Neural progenitor cell (in vitro differentiated cells): Measurements from ENCODE around the gene RMDN2.

Source experiments
- CTCF ChIP-seq: fragments of 200-600 bp; sonication (generic); IDR thresholded peaks from 2 replicates; pipeline ENCODE4 v1.5.1; 2017; ENCODE audit warnings: antibody characterized with exemption, mild to moderate bottlenecking
- EZH2 ChIP-seq: fragments of 200-600 bp; sonication (generic); IDR thresholded peaks from 2 replicates; pipeline ENCODE4 v1.6.1; 2017; ENCODE audit warnings: antibody characterized with exemption, mild to moderate bottlenecking, moderate library complexity
- EZH2phosphoT487 ChIP-seq: fragments of 200-600 bp; sonication (generic); IDR thresholded peaks from 2 replicates; pipeline ENCODE4 v1.6.1; 2017; ENCODE audit warnings: antibody characterized with exemption

DNA sequence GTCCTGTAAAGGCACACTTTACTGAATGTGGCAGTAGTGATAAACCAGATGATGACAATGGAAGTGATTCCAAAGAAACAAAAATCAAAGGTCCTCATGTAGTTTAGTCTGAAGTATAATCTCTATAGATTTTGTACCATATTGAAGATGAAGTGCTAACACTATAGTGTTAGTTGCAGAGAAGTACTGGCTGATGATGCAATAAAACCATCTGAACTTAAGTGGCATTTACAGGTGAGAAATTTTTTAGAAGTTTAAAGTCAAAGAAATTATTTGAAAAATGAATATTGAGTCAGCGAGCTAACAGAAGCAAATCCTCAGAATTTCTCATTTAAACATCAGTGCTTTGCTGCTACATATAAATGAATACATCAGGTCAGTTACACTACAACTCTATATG, 43.1 kb upstream of the RMDN2 start:
- TF ChIP-seq CTCF = no peak
- no peak for TF ChIP-seq EZH2
- TF ChIP-seq EZH2phosphoT487 = no peak
